ENCODE results near the gene REPS2. TPM values are rescaled to one million over a fixed set of nuclear protein-coding genes. Genes with fewer than 3 reads are reported as not detected.
"Not testable (repeated sequence)": the region's sequence is repeated elsewhere in the genome, so short reads cannot be mapped to it uniquely, and the experiment has no call there.

Gene REPS2
- total and polyA plus RNA-seq, 4 donors = 8.0 to 18.4 (median 11.6) TPM

- WGBS, 2 donors = 45 to 55% methylated on average over 2 of the region's 2 CpGs
- Histone ChIP-seq H3K9ac (ENCODE audit: insufficient read depth in 1 of 2, low read length in 2 of 2) (no peak overlapping the region), H3K36me3 (ENCODE audit: control insufficient read depth in 4 of 4, insufficient read depth in 4 of 4, low read length in 4 of 4) (no peaks in the 10 kb centered on the region), H3K27ac (ENCODE audit: low read depth in 1 of 2, low read length in 1 of 2) (no peak overlapping the region), H3K4me3 (no peak overlapping the region), H3K9me3 (ENCODE audit: control insufficient read depth in 4 of 4, insufficient read depth in 3 of 4, low read length in 3 of 4) (peaks cover 0 to 2% (median 0%) of the 10 kb centered on the region in 4 donors), H3K27me3 (ENCODE audit: control insufficient read depth in 3 of 3, insufficient read depth in 3 of 3, low read length in 2 of 3) (peaks cover 0 to 31% (median 14%) of the 10 kb centered on the region in 3 donors), H3K4me1 (ENCODE audit: control insufficient read depth in 5 of 5, insufficient read depth in 5 of 5, low read length in 5 of 5) (peaks cover 0 to 6% (median 0%) of the 10 kb centered on the region in 5 donors)
- no peak for DNase-seq
- TF ChIP-seq CTCF (IDR thresholded peaks at IDR 0.05; ENCODE audit: control extremely low read depth, extremely low read depth) = no peak
- ATAC-seq (ENCODE audit: insufficient read depth, low FRiP score) = no peak
These were observed 11.9 kb downstream of the REPS2 start for GRCh38 chrX:16958356-16958755.

GRCh38 chrX:16962661-16963060 lies 16.2 kb downstream of the REPS2 start:
- not testable (repeated sequence) for H3K4me3 ChIP-seq; ATAC-seq (ENCODE audit: insufficient read depth, low FRiP score); H3K9ac ChIP-seq (ENCODE audit: insufficient read depth in 1 of 2, low read length in 2 of 2); H3K27ac ChIP-seq (ENCODE audit: low read depth in 1 of 2, low read length in 1 of 2); H3K36me3 ChIP-seq (ENCODE audit: control insufficient read depth in 4 of 4, insufficient read depth in 4 of 4, low read length in 4 of 4); DNase-seq; H3K4me1 ChIP-seq (ENCODE audit: control insufficient read depth in 5 of 5, insufficient read depth in 5 of 5, low read length in 5 of 5); H3K9me3 ChIP-seq (ENCODE audit: control insufficient read depth in 4 of 4, insufficient read depth in 3 of 4, low read length in 3 of 4)
- peaks cover 0 to 25% (median 14%) of the 10 kb centered on the region in 3 donors for H3K27me3 ChIP-seq (ENCODE audit: control insufficient read depth in 3 of 3, insufficient read depth in 3 of 3, low read length in 2 of 3)
- WGBS, 2 donors = 80 to 95% methylated on average over 4 of the region's 4 CpGs

- H3K27me3 ChIP-seq (ENCODE audit: control insufficient read depth in 3 of 3, insufficient read depth in 3 of 3, low read length in 2 of 3) = peaks cover 0 to 19% (median 14%) of the 10 kb centered on the region in 3 donors
- no peak for TF ChIP-seq CTCF (IDR thresholded peaks at IDR 0.05; ENCODE audit: control extremely low read depth, extremely low read depth)
- no peak overlapping the region for H3K27ac ChIP-seq (ENCODE audit: low read depth in 1 of 2, low read length in 1 of 2)
- no peak overlapping the region for H3K4me3 ChIP-seq
- no peak overlapping the region for H3K9ac ChIP-seq (ENCODE audit: insufficient read depth in 1 of 2, low read length in 2 of 2)
- H3K4me1 ChIP-seq (ENCODE audit: control insufficient read depth in 5 of 5, insufficient read depth in 5 of 5, low read length in 5 of 5) = peaks cover 0 to 3% (median 0%) of the 10 kb centered on the region in 5 donors
- 92 to 96% methylated on average over 1 of the region's 1 CpG for WGBS, 2 donors
- no peak for ATAC-seq (ENCODE audit: insufficient read depth, low FRiP score)
- no peak for DNase-seq
- H3K36me3 ChIP-seq (ENCODE audit: control insufficient read depth in 4 of 4, insufficient read depth in 4 of 4, low read length in 4 of 4) = no peaks in the 10 kb centered on the region
- no peaks in the 10 kb centered on the region for H3K9me3 ChIP-seq (ENCODE audit: control insufficient read depth in 4 of 4, insufficient read depth in 3 of 4, low read length in 3 of 4)
These were observed 16.8 kb downstream of the REPS2 start for GRCh38 chrX:16963216-16963615.

- WGBS, 2 donors = 88% methylated on average over 20 of the region's 32 CpGs; no CpG with 5 or more reads in 1 of the 2 donors
- not testable (repeated sequence) for DNase-seq; ATAC-seq (ENCODE audit: insufficient read depth, low FRiP score); H3K4me1 ChIP-seq (ENCODE audit: control insufficient read depth in 5 of 5, insufficient read depth in 5 of 5, low read length in 5 of 5); H3K9me3 ChIP-seq (ENCODE audit: control insufficient read depth in 4 of 4, insufficient read depth in 3 of 4, low read length in 3 of 4); H3K36me3 ChIP-seq (ENCODE audit: control insufficient read depth in 4 of 4, insufficient read depth in 4 of 4, low read length in 4 of 4); H3K27ac ChIP-seq (ENCODE audit: low read depth in 1 of 2, low read length in 1 of 2); H3K9ac ChIP-seq (ENCODE audit: insufficient read depth in 1 of 2, low read length in 2 of 2); H3K4me3 ChIP-seq
- H3K27me3 ChIP-seq (ENCODE audit: control insufficient read depth in 3 of 3, insufficient read depth in 3 of 3, low read length in 2 of 3) = peaks cover 0 to 10% (median 6%) of the 10 kb centered on the region in 3 donors
These were observed 18.5 kb downstream of the REPS2 start for GRCh38 chrX:16964976-16965375.
